Fibroblast of pulmonary artery (primary cell): ENCODE measurements around the gene PTPRN2.

Experiments
- DNase-seq: peaks from one replicate; pipeline ENCODE4 v3.0.0-alpha.2; 2010; ENCODE audit warnings: low read depth
- H3K4me3 ChIP-seq: replicated peaks from 2 replicates; pipeline ENCODE4 v1.5.1; 2011; ENCODE audit warnings: low read depth, mild to moderate bottlenecking, control low read depth, low read length, moderate library complexity
- TF ChIP-seq, protein P1 (sequence below): IDR thresholded peaks from 2 replicates; pipeline ENCODE4 v1.5.1; 2011; ENCODE audit warnings: mild to moderate bottlenecking, control low read depth, low read length, inconsistent platforms; ENCODE audit errors: missing control alignments

PTPRN2 gene

DNA sequence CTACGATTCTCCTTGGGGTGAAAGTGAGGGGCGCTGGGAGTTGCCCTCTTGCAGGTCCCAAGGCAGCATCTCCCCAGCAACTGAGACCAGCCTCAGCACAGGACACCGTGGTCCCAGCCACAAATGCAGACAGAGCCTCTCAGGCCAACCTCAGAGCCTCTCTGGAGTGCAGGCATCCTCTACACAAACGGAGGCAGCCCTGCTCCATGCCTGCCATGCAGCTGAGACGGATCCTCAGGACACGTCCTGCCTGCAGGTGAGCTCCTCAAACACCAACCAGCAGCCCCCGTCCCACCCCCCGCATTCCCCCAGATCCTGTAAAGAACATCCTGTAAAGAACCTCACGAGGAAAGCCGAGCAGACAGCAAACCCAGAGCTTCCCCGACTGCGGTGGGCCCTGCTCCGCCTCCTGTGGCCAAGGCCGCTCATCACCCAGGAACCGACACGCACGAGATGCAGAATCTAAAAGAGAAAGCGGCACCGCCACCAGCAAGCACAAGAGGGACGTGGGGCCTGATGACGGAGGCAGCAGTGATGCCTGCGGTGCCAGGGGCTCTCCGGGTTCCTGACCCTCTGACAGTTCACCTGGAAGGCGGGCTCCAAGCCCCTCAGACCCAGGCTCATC is 186.9 kb downstream of the PTPRN2 start:
- TF ChIP-seq, protein P1, sequence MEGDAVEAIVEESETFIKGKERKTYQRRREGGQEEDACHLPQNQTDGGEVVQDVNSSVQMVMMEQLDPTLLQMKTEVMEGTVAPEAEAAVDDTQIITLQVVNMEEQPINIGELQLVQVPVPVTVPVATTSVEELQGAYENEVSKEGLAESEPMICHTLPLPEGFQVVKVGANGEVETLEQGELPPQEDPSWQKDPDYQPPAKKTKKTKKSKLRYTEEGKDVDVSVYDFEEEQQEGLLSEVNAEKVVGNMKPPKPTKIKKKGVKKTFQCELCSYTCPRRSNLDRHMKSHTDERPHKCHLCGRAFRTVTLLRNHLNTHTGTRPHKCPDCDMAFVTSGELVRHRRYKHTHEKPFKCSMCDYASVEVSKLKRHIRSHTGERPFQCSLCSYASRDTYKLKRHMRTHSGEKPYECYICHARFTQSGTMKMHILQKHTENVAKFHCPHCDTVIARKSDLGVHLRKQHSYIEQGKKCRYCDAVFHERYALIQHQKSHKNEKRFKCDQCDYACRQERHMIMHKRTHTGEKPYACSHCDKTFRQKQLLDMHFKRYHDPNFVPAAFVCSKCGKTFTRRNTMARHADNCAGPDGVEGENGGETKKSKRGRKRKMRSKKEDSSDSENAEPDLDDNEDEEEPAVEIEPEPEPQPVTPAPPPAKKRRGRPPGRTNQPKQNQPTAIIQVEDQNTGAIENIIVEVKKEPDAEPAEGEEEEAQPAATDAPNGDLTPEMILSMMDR, result no peak
- DNase-seq, result no peak
- no peak overlapping the region for H3K4me3 ChIP-seq

DNA sequence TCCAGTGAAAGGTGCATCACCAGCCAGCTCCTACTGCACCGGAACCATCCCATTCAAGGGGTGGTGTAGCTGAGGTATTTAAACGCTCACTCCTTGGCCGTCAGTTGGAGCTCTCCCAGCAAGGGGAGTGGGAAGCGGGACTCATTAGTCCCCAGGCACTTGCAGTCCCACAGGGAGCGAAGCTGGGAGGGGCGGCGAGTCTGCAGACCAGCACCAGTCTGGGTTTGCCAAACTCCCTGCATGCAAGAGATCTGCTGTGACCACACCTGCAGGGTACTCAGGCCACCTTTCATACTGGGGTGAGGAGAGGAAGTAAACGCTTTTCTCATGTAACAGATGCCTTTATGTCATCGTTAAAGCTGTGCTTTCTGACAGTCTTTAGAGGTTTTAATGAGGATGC is 187.9 kb downstream of the PTPRN2 start:
- no peak for DNase-seq
- TF ChIP-seq, protein P1, result no peak
- no peak overlapping the region for H3K4me3 ChIP-seq

DNA sequence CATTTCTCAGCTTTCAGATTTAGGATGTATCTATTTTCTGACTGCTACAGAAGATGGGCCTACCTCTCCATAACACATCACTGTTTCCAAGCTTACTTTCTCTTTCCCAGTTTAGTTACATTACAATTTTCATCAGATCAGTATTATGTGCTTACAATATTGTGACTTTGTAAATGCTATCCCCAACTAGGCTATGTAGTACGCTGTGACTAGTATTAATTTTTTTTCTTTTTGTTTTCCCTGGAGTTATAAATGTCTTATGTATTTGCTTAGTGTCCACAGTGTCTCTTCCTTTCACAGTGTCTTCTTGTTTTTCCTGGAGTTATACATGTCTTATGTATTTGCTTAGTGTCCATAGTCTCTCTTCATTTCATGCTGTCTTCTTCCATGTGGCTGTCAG is 188.9 kb downstream of the PTPRN2 start:
- H3K4me3 ChIP-seq, result no peak overlapping the region
- TF ChIP-seq, protein P1, result no peak
- DNase-seq, result no peak

DNA sequence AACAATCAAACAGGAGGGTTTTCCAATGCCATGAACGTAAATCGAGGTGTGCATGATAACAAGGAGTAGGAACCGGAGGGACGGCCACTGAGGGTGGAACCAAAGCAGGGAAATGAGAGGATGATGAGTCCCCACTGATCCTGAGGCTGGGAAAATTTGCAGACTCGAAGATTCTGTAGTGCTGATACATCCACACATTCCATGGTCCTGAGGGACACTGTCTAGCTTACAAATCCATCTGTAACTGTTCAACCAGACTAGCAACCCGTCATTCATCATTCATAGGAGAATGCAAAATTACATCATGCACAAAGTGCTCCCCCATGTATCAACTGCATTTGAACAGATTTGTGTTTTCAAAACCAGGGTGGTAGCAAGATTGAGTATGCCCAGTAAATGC is 189.7 kb downstream of the PTPRN2 start:
- H3K4me3 ChIP-seq, result no peak overlapping the region
- TF ChIP-seq, protein P1, result no peak
- no peak for DNase-seq

DNA sequence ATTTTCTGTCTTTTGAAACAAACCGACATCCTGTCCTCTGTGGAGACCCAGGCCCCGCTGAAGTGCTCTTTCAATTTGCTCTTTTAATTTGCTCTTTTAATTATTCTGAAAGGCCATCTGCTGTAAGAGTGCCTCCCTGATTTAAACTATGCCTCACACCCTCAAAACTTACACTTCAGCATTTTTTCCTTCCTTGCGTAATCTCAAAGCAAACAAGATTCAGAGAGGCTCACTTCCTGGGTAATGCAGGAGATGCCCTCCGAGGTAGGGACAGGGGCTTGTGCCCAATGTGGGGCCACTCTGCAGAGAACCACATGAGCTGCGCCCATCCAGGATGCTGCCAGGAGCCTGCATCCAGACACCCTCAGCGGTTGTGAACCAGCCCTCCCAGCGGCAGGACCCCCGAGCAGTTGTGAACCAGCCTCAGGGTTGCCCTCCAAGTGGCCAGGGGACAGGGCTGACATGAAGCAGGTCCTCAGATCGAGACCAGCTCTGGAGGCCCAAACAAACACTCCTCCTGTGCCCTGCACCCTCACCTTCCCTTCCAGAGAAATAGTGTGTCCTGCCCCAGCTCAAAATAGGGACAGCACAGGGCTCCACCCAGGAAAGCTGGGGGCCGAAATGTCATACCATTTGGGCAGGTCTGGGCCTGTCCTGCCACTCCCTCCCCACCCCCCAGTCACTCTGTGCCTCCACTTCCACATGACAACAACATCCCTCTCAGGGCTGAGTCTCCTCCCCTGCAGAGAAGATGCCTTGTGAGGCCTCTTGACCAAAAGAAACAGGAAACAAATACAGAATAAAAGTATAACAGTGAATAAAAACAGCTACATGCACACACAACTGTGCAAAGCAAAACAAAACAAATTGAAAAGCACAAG is 190.4 kb downstream of the PTPRN2 start:
- TF ChIP-seq, protein P1, result no peak
- H3K4me3 ChIP-seq, result no peak overlapping the region
- no peak for DNase-seq

DNA sequence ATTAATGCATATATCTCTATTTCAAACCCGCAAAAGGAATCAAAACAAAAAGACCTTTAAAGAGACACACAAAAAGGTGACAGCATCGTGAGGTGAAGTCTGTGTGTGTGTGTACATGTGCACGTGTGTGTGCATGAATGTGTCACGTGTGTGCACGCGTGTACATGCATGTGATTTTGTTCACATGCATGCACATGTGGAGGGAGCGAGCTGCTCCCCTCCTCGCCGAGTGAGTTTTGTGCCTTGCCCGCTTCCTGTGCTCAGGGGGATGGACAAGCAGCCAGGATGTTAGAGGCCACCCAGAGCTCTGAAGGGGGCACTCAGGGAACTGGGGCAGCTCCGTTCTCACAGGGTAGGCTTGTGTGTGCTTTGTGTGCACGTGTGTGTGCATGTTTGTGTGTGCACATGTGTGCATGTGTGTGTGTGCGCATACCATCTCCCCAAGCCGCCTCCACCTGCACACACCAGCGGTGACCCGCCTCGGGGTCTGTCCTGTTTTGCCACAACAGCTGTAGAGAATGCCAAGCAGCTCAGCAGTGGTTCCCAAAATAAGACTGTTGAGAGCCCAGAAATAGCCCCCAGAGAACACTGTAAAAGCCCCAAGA is 191.2 kb downstream of the PTPRN2 start:
- H3K4me3 ChIP-seq, result no peak overlapping the region
- TF ChIP-seq, protein P1, result no peak
- no peak for DNase-seq
